Activated gamma-delta T cell treated with anti-CD3 and anti-CD28 coated beads, Interleukin-2, amount 50 U/mL, for 16 hours (primary cell): ENCODE data around the gene MYRFL.
"Not testable (repeated sequence)": the region's sequence is repeated elsewhere in the genome, so short reads cannot be mapped to it uniquely, and the experiment has no call there.

Source experiments
- DNase-seq: peaks from one replicate; pipeline ENCODE4 v3.0.0-alpha.2; 2020; ENCODE audit warnings: low read depth

MYRFL gene

DNA sequence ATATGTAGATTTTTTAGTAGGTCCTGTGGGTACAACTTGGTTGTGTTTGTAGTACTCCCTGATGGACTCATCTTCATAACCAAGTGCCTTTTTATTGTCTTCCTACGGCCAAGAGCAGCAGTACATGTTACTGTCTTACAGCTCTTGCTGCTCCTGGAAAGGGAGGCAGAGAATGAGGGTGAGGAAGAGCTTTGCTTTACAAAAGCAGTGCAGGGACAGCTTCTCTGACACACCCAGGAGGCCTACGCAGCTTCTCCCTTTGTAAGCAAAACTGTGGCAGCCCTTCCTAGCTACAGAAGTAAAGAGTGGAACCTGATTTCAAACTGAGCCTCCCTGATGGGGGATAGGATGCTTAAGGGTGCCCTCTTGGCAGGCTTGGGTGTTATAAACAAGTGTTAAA is 18.6 kb downstream of the MYRFL start:
- DNase-seq, result no peak

GRCh38 chr12:69844416-69844815 is 19.4 kb downstream of the MYRFL start:
- no peak for DNase-seq

GRCh38 chr12:69844836-69845235 is 19.8 kb downstream of the MYRFL start:
- DNase-seq, result no peak

DNA sequence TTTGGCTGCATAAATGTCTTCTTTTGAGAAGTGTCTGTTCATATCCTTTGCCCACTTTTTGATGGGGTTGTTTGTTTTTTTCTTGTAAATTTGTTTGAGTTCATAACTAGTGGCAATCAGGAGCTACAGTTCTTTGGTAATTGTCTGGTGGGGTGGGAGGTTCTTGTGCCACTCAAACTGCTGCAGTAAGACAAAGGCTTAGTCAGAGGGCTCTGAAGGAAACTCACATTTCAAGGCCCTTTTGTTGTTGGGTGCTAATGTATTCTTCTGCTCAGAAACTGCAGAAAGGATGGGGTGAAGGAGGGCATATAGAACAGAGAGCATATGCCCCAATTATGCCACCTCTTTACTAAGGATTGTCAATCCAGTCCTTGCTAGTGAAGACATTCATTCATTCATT is 21.9 kb downstream of the MYRFL start:
- DNase-seq, result no peak

- no peak for DNase-seq
Measured at GRCh38 chr12:69851976-69852375, 26.9 kb downstream of the MYRFL start.

DNA sequence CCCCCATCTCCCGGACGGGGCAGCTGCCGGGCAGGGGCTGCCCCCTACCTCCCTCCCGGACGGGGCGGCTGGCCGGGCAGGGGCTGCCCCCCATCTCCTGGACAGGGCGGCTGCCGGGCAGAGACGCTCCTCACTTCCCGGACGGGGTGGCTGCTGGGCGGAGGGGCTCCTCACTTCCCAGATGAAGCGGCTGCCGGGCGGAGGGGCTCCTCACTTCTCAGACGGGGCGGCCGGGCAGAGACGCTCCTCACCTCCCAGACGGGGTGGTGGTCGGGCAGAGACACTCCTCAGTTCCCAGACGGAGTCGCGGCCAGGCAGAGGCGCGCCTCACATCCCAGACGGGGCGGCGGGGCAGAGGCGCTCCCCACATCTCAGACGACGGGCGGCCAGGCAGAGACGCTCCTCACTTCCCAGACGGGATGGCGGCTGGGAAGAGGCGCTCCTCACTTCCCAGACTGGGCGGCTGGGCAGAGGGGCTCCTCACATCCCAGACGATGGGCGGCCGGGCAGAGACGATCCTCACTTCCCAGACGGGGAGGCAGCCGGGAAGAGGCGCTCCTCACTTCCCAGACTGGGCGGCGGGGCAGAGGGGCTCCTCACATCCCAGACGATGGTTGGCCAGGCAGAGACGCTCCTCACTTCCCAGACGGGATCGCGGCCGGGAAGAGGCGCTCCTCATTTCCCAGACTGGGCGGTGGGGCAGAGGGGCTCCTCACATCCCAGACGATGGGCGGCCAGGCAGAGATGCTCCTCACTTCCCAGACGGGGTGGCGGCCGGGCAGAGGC is 28.3 kb downstream of the MYRFL start:
- not testable (repeated sequence) for DNase-seq

- no peak for DNase-seq
Measured at GRCh38 chr12:69866698-69867097, 41.7 kb downstream of the MYRFL start.

GRCh38 chr12:69868695-69869094 is 43.7 kb downstream of the MYRFL start:
- no peak for DNase-seq

- DNase-seq, result no peak
Measured at GRCh38 chr12:69872804-69873203, 47.8 kb downstream of the MYRFL start.

- DNase-seq, result no peak
Measured at GRCh38 chr12:69873429-69873828, 48.4 kb downstream of the MYRFL start.

DNA sequence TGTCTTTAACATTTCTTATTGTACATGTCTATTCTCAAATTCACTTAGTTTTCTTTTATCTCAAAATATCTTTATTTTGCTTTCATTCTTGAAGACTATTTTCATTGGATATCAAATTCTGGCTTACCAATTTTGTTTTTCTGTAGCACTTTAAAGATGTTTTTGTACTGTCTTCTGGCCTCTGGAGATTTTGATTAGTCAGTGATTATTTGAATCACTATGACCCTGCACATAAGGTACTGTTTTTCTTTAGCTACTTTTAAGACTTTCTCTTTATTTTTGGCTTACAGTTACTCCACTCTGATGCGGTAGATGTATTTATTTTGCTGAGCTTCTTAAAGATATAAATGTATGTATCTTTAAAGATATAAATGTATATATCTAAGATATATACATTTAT is 49.6 kb downstream of the MYRFL start:
- DNase-seq, result no peak

GRCh38 chr12:69875416-69875935 is 50.4 kb downstream of the MYRFL start:
- no peak for DNase-seq

- DNase-seq, result peak; percentile 35
Measured at GRCh38 chr12:69879007-69879960, 54.3 kb downstream of the MYRFL start.

DNA sequence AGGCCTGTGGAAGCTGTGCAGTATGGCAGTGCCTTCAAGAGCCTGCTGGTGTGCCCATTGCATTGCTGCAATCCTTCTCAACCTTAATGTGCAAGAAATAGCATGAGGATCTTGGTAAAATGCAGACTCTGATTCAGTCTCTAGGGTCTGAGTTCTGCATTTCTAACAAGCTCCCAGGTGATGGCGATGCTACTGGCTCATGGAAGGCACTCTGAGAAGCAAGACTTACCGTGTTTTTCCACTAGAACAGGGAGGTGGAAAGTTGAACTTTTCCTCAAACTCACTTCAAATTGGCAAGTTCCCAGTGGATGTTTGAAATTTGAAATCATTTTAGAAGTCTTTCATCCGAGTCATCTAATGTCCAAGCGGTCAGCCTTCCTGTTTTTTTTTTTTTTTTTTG is 55.5 kb downstream of the MYRFL start:
- no peak for DNase-seq

DNA sequence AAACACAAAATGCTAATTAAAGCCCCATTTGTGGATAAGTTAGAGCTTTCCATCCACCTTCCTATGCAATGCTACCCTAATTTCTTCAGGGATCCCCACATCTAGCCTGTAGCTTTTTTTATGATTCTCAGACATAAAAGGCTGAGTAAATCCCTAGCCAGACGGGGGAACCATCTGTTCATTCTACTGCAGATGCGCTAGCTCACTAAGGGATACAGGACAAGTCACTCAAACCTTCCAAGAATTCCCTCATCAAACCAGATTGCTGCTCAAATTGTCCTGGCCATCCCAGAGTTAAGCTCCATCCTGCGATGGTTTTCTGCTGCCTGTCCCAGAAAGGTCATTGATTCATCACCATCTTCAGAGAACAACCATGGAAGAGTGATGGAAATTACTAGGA is 56.7 kb downstream of the MYRFL start:
- no peak for DNase-seq

GRCh38 chr12:69884386-69884785 is 59.4 kb downstream of the MYRFL start:
- DNase-seq, result no peak

- DNase-seq, result no peak
Measured at GRCh38 chr12:69885658-69886057, 60.6 kb downstream of the MYRFL start.

- no peak for DNase-seq
Measured at GRCh38 chr12:69886109-69886508, 61.1 kb downstream of the MYRFL start.

DNA sequence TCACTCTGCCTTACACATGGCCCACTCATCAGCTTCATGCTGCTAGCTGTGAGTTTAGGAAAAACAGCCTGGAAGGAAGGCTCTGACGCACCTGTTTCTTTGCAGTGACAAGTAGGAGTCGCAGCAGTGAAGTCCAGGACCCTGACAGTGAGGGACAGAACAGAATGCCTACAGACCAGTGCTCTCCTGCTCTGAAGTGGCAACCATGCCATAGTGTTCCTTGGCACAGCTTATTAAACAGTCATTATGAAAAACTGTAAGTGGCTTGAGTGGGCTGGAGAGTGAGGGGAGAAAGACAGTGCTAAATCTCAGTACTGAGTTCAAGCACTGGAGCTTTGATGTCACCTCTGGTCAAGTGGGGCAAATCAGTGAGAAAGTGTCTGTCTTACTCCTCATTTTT is 61.7 kb downstream of the MYRFL start:
- DNase-seq, result no peak

GRCh38 chr12:69888901-69889300 is 63.9 kb downstream of the MYRFL start:
- DNase-seq, result no peak

GRCh38 chr12:69894800-69895383 is 69.9 kb downstream of the MYRFL start:
- DNase-seq, result no peak

DNA sequence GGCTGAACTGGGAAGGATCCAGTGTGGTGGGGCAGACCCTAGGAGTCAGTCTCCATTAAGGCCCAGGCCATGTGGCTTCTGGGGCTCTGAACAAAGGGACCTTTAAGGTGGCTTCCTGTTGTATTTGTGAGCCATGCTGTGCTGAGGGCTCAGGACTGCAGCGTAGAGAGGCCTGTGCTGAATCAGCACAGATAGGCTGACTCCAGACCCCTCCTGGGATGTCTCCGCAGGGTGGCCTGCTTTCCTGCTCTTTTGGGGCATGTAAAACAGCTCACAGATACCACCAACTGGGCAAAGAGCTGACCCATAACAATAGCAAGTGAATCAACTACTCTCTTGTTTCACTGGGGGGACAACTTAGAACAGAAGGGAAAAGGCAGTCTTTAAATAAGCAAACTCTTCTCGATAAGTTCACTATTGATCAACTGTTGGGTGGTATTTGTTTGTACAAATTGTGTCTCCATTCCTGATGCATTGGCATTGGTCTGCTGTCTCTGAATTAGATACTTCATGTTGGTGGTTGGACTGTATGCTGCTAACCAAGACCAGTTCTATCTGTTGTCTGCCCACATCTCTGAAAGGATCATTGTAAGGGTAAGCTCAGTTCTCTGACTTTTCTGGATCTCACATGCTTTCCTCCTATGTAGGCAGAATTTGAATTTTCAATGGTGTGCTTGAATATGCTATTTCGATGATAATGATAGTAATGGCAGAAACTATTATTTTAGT is 71.8 kb downstream of the MYRFL start:
- DNase-seq, result no peak
